Mucosa of rectum (tissue), 2 donors: ENCODE data around the gene CACNA1I.

Source experiments
- H3K27ac ChIP-seq, 2 donors: one replicate each; pipeline ENCODE4 v1.7.0; 2013; ENCODE audit warnings: inconsistent platforms in 2 of 2, low read depth in 2 of 2, low read length in 2 of 2
- H3K27me3 ChIP-seq, 2 donors: one replicate each; pipeline ENCODE4 v1.7.0; 2013; ENCODE audit warnings: low read length in 2 of 2; ENCODE audit not compliant: control insufficient read depth in 2 of 2, insufficient read depth in 2 of 2
- H3K36me3 ChIP-seq, 2 donors: one replicate each; pipeline ENCODE4 v1.7.0; 2013; ENCODE audit warnings: low read length in 2 of 2; ENCODE audit not compliant: control insufficient read depth in 2 of 2, insufficient read depth in 2 of 2
- H3K4me1 ChIP-seq, 2 donors: one replicate each; pipeline ENCODE4 v1.7.0; 2013; ENCODE audit warnings: low read length in 2 of 2, mild to moderate bottlenecking in 1 of 2; ENCODE audit not compliant: control insufficient read depth in 2 of 2, insufficient read depth in 2 of 2
- H3K4me3 ChIP-seq, 2 donors: one replicate each; pipeline ENCODE4 v1.7.0; 2013; ENCODE audit warnings: low read length in 2 of 2
- H3K9ac ChIP-seq, 2 donors: one replicate each; pipeline ENCODE4 v1.7.0; 2013; ENCODE audit warnings: low read length in 2 of 2, low read depth in 1 of 2, mild to moderate bottlenecking in 1 of 2
- H3K9me3 ChIP-seq, 2 donors: one replicate each; pipeline ENCODE4 v1.7.0; 2013; ENCODE audit warnings: low read length in 2 of 2; ENCODE audit not compliant: control insufficient read depth in 2 of 2
- donor health status: healthy.
- donor health status: Normal muscosa, but diverticular disease.

The CACNA1I gene

DNA sequence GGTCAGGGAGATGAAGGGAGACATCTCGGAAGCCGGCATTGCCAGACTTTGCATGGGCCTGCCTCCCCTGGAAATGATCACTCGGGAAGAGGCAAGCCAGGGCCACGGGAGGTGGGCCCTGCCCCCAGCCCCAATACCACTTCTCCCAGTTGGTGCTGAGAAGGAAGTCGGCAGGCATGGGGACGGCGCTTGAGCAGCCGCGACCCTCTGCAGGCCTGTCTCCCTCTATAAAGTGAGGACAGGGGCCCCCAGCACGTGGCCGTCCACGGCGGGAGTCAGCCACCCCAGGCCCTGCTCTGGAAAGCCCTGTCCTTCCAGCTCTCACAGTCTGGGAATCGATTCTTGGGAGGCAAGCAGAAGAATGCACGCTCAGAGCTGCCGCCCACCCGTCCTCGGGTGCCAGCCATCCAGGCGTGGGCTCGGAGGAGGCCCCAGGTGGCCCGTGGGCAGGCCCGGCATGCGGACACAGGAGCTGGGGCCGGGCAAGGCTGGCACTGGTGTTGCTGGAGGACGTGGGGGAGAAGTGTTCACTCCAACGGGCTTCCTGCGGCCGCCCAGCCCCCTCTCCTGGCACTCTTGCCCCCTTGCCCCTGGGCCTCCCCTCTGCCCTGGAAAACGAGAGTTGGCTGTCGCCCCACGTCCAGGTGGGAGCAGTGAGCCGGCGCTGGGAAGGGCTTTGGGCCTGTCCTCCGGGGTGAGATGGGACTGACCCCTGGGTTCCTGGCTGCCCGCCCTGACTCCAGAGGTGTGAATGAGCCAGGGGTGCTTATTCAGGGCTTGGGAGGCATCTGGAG is 77.5 kb downstream of the CACNA1I start:
- no peak overlapping the region for H3K4me3 ChIP-seq
- H3K36me3 ChIP-seq = no peaks in the 10 kb centered on the region
- H3K4me1 ChIP-seq = no peaks in the 10 kb centered on the region
- H3K27me3 ChIP-seq = peaks cover 0 to 2% of the 10 kb centered on the region in 2 donors
- H3K27ac ChIP-seq = no peak overlapping the region
- no peak overlapping the region for H3K9ac ChIP-seq
- H3K9me3 ChIP-seq = no peaks in the 10 kb centered on the region

GRCh38 chr22:39648630-39648950 is 78.0 kb downstream of the CACNA1I start:
- Histone ChIP-seq H3K27ac (no peak overlapping the region), H3K4me1 (no peaks in the 10 kb centered on the region), H3K36me3 (no peaks in the 10 kb centered on the region), H3K9ac (no peak overlapping the region), H3K4me3 (no peak overlapping the region), H3K27me3 (peaks cover 0 to 2% of the 10 kb centered on the region in 2 donors), H3K9me3 (no peaks in the 10 kb centered on the region)

DNA sequence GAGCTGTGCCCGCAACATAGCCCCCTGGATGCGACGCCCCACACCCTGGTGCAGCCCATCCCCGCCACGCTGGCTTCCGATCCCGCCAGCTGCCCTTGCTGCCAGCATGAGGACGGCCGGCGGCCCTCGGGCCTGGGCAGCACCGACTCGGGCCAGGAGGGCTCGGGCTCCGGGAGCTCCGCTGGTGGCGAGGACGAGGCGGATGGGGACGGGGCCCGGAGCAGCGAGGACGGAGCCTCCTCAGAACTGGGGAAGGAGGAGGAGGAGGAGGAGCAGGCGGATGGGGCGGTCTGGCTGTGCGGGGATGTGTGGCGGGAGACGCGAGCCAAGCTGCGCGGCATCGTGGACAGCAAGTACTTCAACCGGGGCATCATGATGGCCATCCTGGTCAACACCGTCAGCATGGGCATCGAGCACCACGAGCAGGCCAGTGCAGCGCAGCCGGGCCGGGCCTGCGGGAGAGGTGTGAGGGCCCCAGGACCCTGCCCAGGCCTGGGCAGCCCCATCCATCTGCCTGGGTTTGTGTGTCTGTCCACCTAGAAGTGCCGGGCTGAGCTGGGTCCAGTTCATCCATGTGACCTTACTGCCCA is 79.0 kb downstream of the CACNA1I start:
- no peaks in the 10 kb centered on the region for H3K4me1 ChIP-seq
- no peaks in the 10 kb centered on the region for H3K36me3 ChIP-seq
- H3K27me3 ChIP-seq = peaks cover 0 to 2% of the 10 kb centered on the region in 2 donors
- H3K9ac ChIP-seq = no peak overlapping the region
- no peak overlapping the region for H3K27ac ChIP-seq
- no peak overlapping the region for H3K4me3 ChIP-seq
- no peaks in the 10 kb centered on the region for H3K9me3 ChIP-seq

DNA sequence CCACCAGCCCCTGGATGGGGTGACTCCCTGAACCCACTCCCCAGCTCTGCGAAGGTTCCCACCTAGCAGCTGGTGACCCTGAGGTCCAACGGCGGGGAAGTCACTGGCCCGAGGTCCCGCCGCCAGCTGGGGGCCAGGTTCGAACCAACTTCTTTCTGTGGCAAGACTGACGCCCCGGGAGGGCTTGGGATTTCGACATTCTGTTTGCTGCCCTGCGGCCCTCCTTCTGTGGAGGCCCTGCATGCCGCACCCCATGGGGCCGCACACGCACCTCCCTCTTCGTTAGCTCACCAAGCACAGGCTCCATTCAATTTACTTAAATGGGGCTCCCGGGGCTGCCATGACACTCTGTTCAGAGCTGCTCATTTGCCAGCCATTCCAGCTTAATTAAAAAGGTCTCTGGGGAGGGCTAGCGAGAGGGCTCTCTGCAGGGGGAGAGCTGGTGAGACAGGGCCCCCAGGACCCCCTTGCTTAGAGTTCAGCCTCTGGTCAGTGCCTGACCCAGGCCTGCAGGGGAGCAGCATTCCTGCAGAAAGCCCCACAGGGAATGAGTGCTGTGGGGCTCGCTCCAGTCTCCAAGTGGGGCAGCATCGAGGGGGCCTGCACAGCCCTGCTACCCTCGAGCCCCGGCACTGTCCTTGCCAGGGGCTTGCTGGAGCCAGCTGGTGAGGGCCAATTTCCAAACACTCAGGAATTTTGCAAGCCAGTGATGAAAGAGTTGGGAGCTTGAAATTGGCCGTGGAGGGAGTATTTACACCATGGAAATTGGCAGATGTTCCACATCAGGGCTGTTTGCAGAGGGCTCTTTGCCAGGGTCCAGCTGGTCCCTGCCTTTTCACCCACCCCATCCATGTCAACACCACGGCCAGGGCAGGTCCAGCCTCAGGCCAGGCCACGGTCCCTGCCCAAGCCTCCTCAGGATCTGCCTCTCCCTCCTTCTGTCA is 80.8 kb downstream of the CACNA1I start:
- Histone ChIP-seq H3K27me3 (peaks cover 2 to 6% of the 10 kb centered on the region in 2 donors), H3K9me3 (no peaks in the 10 kb centered on the region), H3K9ac (no peak overlapping the region), H3K36me3 (no peaks in the 10 kb centered on the region), H3K4me3 (no peak overlapping the region), H3K27ac (no peak overlapping the region), H3K4me1 (no peaks in the 10 kb centered on the region)

DNA sequence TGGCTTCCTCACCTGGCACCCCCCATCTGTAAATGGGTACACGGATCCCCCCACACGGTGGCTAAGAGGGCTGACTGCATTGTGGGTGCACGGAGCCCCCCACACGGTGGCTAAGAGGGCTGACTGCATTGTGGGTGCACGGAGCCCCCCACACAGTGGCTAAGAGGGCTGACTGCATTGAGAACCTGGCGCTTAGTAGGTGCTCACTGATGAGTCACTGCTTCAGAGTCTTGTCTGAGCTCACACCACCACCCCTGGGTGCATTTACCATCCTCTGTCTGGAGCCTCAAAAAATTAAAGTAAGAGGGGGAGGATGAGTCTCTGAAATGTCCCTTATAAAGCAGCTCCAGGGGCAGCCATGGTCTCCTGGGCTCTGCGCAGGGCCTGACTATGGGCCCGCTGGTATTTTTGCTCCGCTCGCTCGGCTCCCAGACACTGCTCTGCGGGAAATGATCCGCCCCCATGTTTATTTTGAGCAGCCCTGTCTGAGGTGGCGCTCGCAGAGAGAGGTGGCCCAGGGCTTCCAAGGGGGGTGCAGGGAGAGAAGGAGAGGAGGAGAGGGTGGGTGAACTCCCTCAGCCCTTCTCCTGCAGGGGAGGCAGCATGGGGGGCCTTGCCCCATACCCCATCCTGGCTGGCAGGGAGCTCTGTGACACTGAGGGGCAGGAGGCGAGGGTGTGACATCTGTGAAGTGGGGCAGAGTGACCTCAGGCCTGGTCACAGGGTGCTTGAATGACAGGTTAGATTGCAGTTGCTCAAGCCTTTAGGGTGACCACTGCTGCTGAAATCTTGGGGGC is 82.6 kb downstream of the CACNA1I start:
- H3K9me3 ChIP-seq = no peaks in the 10 kb centered on the region
- no peaks in the 10 kb centered on the region for H3K36me3 ChIP-seq
- no peak overlapping the region for H3K9ac ChIP-seq
- H3K27me3 ChIP-seq = peaks cover 10 to 11% of the 10 kb centered on the region in 2 donors
- no peaks in the 10 kb centered on the region for H3K4me1 ChIP-seq
- H3K4me3 ChIP-seq = no peak overlapping the region
- H3K27ac ChIP-seq = no peak overlapping the region

GRCh38 chr22:39653787-39654077 is 83.2 kb downstream of the CACNA1I start:
- Histone ChIP-seq H3K9ac (no peak overlapping the region), H3K36me3 (no peaks in the 10 kb centered on the region), H3K4me3 (no peak overlapping the region), H3K9me3 (no peaks in the 10 kb centered on the region), H3K4me1 (no peaks in the 10 kb centered on the region), H3K27me3 (peaks cover 10 to 11% of the 10 kb centered on the region in 2 donors), H3K27ac (no peak overlapping the region)

- Histone ChIP-seq H3K36me3 (no peaks in the 10 kb centered on the region), H3K4me3 (no peak overlapping the region), H3K27me3 (peaks cover 11 to 14% of the 10 kb centered on the region in 2 donors), H3K9ac (no peak overlapping the region), H3K9me3 (no peaks in the 10 kb centered on the region), H3K4me1 (no peaks in the 10 kb centered on the region), H3K27ac (no peak overlapping the region)
These were observed 83.8 kb downstream of the CACNA1I start for GRCh38 chr22:39654131-39654926.

- Histone ChIP-seq H3K9ac (no peak overlapping the region), H3K27me3 (peaks cover 14% of the 10 kb centered on the region in 2 donors), H3K4me1 (no peaks in the 10 kb centered on the region), H3K36me3 (no peaks in the 10 kb centered on the region), H3K4me3 (no peak overlapping the region), H3K9me3 (no peaks in the 10 kb centered on the region), H3K27ac (no peak overlapping the region)
These were observed 84.5 kb downstream of the CACNA1I start for GRCh38 chr22:39655004-39655579.

GRCh38 chr22:39655831-39656230 is 85.3 kb downstream of the CACNA1I start:
- H3K9me3 ChIP-seq = no peaks in the 10 kb centered on the region
- H3K36me3 ChIP-seq = no peaks in the 10 kb centered on the region
- H3K27ac ChIP-seq = no peak overlapping the region
- H3K4me1 ChIP-seq = no peaks in the 10 kb centered on the region
- peaks cover 18 to 21% of the 10 kb centered on the region in 2 donors for H3K27me3 ChIP-seq
- no peak overlapping the region for H3K9ac ChIP-seq
- no peak overlapping the region for H3K4me3 ChIP-seq
